ENCODE measurements around the gene ZNF214.

The ZNF214 gene

DNA sequence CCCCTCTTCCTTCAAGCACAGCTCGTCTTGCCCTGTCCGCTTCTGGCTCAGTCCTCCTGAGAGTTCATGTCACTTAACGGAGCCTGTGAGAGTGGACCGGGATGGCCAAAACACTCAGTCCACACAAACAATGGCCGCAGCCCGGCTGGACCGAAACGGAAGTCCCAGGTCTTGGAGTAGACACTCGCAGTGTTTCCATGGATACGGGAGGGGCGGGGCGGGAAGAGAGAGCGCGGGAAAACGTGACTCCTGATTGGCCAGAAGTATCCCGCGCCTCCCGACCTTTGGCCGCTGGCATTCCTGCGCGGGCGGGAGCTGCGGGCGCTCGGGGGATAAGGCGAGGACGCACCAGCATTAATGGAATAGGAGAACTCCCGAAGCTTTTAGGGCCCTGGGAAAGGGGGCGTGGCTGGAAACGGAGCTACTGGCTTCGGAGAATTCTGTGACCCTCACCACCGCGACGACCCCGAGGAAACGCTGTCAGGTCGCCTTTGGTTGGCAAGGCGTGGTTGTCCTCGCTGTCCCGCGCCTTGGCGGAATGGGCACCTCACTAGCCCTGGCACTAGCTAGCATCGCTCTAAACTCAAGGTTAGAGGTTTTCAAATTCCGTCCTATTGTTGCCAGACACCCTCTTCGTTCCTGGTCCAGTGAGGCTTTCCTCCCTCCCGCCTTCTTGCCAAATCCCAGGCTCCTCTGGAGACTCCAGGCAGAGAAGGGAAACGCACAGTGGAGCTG is at the start of gene ZNF214, which contains the start of gene NLRP14:
ZNF214 (minus strand) TSS at position 164 of the 735 bp plus-strand sequence. CDS start 17,511 bp downstream, outside the sequence.
NLRP14 (plus strand) TSS at position 297 of the 735 bp plus-strand sequence. CDS start 18,108 bp downstream, outside the sequence.
- DNase-seq: peak; percentile 1

DNA sequence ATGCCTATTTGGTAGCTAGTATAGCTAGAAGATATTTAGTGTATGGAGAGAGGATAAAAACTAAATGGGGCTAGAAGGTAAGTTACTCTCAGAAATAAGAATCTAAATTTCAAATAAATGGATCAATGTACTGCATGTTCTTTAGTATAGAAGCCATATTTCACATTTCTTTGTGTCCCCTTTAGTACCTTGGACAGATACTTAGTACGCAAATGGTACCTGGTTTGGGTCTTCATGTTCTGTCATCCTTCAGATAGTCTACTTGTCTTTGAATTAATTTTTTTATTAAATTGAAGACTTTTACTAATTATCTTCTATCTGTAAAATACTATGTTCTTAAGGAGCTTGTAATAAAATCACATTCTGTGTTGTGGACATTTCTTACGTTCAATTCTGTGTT is 42.4 kb upstream of the ZNF214 start:
- DNase-seq: no peak

GRCh38 chr11:7060868-7061267 is 40.7 kb upstream of the ZNF214 start:
- no peak for DNase-seq

- DNase-seq: no peak
Measured at GRCh38 chr11:7057641-7058040, 37.5 kb upstream of the ZNF214 start.

GRCh38 chr11:7056828-7057513 is 36.8 kb upstream of the ZNF214 start:
- DNase-seq: no peak

- DNase-seq: no peak
Measured at GRCh38 chr11:7050191-7050590, 30.0 kb upstream of the ZNF214 start.

GRCh38 chr11:7046474-7047175 is 26.5 kb upstream of the ZNF214 start:
- DNase-seq: no peak

GRCh38 chr11:7034019-7034418 is 13.9 kb upstream of the ZNF214 start:
- no peak for DNase-seq

GRCh38 chr11:7032692-7033091 is 12.5 kb upstream of the ZNF214 start:
- no peak for DNase-seq

- DNase-seq: no peak
Measured at GRCh38 chr11:7031471-7031871, 11.3 kb upstream of the ZNF214 start.

- no peak for DNase-seq
Measured at GRCh38 chr11:7030836-7031235, 10.7 kb upstream of the ZNF214 start.

DNA sequence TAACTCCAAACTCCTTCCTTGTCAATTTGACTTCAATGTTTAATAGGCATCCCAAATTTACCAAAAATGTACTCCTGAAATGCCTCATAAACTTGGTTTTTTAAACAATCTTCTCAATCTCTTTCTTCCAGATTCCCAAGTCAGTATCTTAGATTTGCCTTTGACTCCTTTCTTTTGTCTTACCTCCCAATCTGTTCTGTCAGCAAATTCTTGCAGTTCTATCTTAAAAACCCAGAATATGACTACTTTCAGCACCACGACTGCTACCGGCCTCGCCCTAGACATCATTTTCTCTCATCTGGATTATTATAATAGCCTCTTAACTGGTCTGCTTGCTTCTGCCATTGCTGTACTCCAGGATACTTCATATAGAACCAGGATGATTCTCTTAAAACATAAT is 8.0 kb upstream of the ZNF214 start:
- no peak for DNase-seq

- DNase-seq: no peak
Measured at GRCh38 chr11:7021318-7021717, 1.2 kb upstream of the ZNF214 start.

GRCh38 chr11:7019500-7020182 is 505 bp downstream of the ZNF214 start:
- DNase-seq: no peak

DNA sequence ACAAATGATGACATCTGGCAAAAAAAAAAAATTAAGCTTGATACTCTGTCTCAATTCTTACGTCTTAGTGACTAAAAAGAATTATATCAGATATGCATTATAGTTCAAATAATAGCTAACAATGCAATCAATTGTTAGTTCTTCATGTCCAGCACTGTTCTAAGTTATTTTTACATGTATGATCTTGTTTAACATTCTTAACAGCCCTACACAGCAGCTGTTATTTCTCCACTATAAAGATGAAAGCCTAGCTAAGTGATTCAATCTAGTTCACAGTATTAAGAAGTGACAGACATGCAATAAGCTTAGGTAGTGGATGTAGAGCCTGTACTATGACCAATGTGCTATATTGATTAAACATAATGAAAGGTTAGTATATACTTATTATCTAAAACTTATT is 4.1 kb downstream of the ZNF214 start:
- no peak for DNase-seq

DNA sequence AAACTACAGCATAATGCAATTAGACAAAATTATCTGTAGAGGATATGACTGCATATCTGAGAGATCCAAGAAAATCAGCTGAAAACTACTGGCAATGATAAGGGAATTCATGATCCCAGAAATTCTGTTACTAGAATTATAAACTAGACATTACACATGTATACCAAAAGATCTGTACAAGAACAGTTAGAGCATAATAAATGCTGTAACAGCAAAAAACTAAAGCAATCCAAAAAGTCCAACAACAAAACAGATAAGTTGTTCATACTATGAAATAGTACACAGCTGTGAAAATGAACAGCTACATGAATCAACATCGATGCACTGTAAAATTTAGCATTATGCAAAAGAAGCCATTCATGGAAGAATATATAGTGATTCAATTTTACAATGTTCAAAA is 6.0 kb downstream of the ZNF214 start:
- no peak for DNase-seq

DNA sequence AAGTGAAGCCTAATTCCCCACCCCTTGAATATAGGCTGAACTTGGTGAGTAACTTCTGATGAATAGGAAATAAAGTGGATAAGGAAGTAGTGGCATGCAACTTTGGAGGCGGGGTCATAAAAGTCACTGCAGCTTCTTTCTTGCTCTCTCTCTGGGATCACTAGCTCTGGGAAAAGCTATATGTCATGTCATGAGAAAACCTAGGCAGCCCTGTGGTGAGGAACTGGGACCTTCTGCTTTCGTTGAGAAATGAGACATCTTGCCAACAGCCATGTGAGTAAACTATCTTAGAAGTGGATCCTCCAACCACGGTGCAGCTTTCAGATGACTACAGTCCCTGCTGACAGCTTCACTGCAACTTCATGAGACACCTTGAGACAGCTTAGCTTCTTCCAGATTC is 15.7 kb downstream of the ZNF214 start:
- no peak for DNase-seq

GRCh38 chr11:6995703-6996102 is 24.4 kb downstream of the ZNF214 start:
- no peak for DNase-seq

GRCh38 chr11:6992457-6993417 is 27.4 kb downstream of the ZNF214 start:
- DNase-seq: no peak

DNA sequence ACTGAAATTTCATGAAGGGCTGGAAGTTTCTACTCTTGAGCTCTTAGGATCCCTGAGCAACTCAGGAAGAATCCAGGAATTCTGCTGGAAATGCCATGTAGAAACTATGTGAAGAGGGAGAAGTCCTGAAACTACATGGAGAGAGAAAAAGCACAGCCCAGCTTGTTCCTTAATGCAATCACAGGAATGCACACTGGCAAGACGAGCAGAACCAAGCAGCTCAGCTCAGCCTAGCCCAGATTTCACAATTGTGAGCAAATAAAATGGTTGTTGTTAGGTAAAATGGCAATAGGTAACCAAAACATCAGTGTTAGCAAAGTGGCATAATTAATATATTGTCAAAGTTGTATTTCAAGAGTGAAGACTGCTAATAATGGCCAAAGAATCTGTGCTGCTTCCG is 28.1 kb downstream of the ZNF214 start:
- no peak for DNase-seq

GRCh38 chr11:6991227-6991626 is 28.9 kb downstream of the ZNF214 start:
- no peak for DNase-seq

DNA sequence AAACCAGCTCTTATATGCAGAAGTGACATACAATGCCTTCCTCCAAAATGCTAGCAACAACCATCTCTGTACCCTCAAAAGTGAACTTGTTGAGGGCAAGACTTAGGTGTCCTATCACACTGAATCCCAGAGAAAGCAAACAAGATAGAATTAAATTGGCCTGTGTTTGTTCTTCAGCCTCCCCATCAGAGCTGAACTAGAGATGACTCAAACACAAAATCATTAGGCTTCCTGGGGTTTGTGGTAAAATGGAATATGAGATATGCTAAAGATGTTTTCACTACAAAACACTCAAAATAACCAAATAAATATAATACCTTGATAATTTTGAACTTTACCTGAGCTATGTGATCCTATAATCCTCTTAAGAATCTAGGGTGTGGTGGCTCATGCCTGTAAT is 31.6 kb downstream of the ZNF214 start:
- no peak for DNase-seq
